SK-N-DZ (cell line): ENCODE data around the gene TNS2.

Experiments used
- DNase-seq: peaks from one replicate; pipeline ENCODE4 v3.0.0-alpha.2; 2015; ENCODE audit warnings: low spot score

TNS2 gene

DNA sequence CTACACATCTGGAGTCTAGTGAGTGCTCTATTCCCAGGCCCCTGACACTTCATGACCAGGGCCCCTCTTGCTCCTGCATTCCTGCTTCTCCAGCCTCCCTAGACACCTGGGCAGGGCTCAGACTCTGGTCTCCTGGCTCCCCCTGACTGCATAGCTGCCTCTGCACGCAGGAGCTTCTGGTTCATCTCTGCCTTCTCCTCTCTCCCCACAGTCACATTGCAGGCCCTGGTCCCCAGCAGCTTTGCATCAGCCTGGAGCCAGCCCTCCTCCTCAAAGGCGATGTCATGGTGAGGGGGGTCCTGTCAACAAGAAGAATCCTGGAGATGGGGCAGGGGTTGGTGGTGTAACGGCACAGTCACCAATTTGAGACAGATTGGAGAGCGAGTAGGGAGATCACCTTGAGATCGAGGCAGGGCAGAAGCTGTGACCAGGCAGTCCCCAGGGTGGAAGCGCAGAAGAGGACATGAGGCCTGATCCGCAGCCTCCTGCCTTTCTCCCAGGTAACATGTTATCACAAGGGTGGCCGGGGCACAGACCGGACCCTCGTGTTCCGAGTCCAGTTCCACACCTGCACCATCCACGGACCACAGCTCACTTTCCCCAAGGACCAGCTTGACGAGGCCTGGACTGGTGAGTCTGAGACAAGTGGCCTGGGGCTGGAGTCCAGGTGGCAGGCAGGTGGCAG is 8.1 kb downstream of the TNS2 start:
- peak; percentile 16 for DNase-seq

DNA sequence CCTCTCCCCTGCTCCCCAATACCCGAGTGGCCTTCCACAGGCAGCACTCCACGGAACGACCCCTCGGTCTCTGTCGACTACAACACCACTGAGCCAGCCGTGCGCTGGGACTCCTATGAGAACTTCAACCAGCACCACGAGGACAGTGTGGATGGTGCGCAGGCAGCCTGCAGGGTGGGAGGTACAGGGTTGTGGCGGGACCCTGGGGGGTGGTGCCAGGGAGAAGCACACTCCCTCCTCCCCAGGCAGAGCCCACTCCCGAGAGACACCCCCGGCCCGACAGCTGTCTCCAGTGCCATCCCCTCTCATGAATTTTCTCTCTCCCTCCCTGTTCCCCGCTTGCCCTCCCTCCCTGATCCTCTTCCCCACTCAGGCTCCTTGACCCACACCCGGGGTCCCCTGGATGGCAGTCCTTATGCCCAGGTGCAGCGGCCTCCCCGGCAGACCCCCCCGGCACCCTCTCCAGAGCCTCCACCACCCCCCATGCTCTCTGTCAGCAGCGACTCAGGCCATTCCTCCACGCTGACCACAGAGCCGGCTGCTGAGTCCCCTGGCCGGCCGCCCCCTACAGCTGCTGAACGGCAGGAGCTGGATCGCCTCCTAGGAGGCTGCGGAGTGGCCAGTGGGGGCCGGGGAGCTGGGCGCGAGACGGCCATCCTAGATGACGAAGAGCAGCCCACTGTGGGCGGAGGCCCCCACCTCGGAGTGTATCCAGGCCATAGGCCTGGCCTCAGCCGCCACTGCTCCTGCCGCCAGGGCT is 9.0 kb downstream of the TNS2 start:
- peak; percentile 15 for DNase-seq

DNA sequence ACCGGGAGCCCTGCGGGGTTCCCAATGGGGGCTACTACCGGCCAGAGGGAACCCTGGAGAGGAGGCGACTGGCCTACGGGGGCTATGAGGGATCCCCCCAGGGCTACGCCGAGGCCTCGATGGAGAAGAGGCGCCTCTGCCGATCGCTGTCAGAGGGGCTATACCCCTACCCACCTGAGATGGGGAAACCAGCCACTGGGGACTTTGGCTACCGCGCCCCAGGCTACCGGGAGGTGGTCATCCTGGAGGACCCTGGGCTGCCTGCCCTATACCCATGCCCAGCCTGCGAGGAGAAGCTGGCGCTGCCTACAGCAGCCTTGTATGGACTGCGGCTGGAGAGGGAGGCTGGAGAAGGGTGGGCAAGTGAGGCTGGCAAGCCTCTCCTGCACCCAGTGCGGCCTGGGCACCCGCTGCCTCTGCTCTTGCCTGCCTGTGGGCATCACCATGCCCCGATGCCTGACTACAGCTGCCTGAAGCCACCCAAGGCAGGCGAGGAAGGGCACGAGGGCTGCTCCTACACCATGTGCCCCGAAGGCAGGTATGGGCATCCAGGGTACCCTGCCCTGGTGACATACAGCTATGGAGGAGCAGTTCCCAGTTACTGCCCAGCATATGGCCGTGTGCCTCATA is 9.7 kb downstream of the TNS2 start:
- no peak for DNase-seq

DNA sequence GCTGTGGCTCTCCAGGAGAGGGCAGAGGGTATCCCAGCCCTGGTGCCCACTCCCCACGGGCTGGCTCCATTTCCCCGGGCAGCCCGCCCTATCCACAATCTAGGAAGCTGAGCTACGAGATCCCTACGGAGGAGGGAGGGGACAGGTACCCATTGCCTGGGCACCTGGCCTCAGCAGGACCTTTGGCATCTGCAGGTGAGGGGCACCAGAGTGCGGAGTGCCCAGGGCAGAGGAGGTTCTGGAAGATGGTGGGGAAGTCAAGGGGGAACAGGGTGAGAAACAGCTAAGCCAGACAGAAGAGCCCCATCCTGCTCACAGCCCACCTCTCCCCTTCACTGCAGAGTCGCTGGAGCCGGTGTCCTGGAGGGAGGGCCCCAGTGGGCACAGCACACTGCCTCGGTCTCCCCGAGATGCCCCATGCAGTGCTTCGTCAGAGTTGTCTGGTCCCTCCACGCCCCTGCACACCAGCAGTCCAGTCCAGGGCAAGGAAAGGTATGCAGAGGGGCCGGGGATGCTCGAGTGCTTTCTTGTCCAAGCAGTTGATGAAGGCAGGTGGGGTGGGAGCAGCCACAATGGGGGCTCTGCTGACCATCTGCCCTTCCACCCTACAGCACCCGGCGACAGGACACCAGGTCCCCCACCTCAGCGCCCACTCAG is 10.3 kb downstream of the TNS2 start:
- DNase-seq = no peak

DNA sequence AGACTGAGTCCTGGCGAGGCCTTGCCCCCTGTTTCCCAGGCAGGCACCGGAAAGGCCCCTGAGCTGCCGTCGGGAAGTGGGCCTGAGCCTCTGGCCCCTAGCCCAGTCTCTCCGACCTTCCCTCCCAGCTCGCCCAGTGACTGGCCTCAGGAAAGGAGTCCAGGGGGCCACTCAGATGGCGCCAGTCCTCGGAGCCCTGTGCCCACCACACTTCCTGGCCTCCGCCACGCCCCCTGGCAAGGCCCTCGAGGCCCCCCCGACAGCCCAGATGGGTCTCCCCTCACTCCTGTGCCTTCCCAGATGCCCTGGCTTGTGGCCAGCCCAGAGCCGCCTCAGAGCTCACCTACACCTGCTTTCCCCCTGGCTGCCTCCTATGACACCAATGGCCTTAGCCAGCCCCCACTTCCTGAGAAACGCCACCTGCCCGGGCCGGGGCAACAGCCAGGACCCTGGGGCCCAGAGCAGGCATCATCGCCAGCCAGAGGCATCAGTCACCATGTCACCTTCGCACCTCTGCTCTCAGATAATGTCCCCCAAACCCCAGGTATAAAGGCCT is 10.9 kb downstream of the TNS2 start:
- no peak for DNase-seq

DNA sequence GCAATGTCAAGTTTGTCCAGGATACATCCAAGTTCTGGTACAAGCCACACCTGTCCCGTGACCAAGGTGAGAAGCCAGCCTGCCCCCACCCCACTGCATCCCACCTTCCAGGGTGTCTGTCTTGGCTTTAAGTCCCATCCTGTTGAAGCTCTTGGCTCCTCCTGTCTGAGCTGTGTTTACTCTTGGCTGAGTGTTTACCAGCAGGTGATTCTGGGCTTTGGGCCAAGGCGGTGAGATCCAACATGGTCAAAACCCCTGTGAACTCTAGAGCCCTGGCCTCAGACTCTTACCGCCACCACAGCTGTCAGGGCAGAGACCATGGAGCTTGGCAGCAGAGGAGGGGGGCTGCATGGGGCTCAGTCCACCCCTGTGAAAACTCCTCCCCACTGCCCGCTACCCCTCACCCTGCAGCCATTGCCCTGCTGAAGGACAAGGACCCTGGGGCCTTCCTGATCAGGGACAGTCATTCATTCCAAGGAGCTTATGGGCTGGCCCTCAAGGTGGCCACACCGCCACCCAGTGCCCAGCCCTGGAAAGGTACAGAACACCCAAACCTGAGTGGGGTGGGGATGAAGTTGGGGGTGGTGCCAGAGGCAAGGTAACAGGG is 11.6 kb downstream of the TNS2 start:
- no peak for DNase-seq

DNA sequence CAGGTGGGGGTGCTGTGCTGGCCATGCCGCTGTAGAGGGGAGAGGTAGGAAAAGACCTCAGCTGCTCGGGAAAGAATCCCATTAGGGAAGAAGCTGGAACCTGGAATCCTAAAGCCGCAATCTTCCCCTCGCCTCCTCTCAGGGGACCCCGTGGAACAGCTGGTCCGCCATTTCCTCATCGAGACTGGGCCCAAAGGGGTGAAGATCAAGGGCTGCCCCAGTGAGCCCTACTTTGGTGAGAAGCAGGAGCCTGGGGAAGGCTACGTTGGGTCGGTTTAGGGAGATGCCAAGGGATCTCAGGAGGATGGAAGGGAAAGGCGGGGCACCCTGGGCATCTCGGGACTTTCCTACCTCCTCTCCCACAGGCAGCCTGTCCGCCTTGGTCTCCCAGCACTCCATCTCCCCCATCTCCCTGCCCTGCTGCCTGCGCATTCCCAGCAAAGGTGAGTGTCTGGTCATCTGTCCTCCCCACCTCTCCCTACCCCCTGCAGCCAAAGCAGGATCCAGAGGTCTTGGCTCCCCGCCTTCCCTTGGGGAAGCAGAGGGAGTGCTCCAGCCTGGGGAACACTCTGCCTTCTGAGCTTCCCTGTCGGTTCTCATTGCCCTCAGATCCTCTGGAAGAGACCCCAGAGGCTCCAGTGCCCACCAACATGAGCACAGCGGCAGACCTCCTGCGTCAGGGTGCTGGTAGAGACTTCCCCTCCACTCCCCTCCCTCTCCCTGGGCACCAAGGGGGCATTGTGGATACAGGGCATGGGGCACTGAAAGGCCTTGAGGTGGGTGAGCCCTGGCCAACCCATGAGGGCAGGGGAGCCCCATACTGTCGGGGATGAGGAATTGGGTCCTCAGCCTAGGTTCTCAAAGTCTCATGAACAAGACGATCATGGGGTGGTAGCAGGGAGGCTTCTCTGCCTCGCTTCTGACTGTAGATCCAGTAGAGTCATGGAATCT is 12.4 kb downstream of the TNS2 start:
- no peak for DNase-seq

DNA sequence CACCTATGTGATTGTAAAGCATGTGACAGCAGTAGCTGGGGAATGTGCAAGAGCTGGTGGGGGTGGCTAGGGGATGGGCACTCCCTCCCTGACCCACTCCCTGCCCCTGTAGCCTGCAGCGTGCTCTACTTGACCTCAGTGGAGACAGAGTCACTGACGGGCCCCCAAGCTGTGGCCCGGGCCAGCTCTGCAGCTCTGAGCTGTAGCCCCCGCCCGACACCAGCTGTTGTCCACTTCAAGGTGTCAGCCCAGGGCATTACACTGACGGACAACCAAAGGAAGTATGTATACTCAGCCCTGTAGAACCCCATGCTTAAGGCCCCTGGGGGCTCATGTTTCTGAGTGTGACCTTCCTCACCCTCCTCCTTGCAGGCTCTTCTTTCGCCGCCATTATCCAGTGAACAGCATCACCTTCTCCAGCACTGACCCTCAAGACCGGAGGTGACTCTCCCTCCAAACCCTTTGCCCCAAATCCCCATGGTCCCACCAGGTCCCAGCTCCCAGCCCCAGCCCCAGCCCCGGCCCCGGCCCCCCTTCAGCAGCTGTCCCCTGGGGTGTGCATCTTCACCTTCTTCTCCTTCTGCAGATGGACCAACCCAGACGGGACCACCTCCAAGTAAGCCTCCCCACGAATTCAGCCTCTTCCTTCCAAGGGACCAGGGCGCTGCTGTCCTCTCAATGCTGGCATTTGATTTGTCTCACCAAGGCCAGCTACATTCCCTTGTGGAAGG is 13.3 kb downstream of the TNS2 start:
- DNase-seq = no peak

DNA sequence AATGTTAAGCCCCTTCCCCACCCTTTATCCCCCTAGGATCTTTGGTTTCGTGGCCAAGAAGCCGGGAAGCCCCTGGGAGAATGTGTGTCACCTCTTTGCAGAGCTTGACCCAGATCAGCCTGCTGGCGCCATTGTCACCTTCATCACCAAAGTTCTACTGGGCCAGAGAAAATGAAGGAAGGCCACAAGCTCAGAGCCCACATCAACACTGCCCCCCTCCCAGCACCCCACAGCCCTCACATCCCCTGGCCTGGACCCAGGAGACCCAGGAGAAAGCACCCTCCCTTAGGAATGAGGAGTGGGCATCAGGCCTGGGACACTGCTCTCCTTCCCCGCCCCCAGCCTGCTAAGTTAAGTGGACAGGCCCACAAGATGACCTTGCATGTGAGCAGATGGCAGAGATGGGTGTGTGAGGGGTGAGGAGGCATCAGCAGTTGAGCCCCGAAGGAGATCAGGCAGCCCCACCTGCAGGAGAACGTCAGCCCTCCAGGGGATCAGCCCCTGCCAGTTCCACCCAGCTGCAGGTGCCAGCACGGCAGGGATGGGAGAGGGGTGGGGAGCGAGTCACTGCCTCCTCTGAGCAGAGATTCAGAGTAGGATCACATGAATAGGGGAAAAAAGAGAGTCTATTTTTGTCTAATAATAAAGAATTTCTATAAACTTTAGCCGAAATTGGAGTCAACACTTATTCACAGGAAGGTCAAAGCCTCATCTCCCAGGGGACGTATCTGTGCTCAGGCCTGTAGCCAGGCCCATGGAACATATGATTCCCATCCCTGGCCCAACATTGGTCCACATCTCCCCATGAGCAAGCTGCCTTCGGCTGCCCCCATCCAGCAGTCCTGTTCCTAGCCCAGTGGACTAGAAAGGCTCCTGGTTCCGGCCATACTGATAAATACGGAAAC is 14.1 kb downstream of the TNS2 start:
- DNase-seq = no peak

DNA sequence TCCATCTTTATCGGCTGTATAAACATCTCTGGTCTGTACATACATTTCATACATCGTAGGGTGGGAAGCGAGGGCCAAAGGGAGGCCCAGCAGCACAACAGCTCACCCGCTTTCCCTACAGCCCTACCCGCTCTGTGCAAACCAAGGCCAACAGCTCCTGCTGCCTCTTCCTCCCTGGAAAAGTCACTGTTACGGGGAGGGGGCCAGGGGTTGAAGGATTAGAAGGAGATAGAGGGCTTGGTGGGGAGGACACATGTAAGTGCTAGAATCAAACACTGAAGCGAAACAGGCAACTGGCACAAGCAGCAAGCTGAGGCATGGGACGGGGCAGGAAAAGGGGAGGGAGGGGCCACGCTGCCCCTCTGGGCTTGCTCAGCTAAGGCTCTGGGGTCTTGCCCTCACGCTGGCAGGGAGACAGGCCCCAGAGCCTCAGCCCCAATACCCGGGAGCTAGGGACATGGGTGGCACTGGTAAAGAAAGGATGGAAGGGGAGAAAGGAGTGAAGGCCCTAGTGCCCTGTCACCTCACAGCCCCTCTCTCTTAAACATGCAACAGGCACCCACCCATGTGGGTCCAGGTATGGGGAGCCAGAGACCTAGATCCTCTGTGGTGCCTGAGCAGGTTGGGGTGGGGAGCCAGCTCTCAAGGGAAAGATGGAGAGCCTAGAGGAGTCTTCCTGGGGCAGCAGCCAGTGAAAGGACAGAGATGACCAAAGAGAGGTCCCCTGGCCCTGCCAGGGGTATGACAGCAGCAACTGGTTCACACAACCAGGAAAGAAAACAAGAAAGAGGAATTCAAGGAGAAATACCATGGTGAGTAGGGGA is 15.0 kb downstream of the TNS2 start:
- DNase-seq = no peak

DNA sequence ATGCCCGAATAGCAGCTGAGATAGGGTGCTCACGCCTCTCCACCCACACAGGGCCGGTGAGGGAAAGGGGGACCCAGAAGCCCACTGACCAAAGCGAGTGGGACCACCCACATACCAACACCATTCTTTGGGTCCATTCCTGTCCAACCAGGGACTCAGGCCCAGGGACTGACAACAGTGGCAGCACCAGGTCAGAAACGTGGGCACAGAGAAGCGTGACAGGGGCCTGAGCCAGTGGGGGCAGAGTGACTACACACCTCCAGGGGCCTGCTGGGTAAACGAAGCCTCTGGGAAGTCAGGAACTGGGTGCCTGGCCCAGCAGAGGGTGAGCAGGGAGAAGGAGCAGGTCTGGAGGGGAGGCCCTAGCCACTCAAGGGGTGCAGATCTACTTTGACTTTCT is 15.6 kb downstream of the TNS2 start:
- DNase-seq = no peak

DNA sequence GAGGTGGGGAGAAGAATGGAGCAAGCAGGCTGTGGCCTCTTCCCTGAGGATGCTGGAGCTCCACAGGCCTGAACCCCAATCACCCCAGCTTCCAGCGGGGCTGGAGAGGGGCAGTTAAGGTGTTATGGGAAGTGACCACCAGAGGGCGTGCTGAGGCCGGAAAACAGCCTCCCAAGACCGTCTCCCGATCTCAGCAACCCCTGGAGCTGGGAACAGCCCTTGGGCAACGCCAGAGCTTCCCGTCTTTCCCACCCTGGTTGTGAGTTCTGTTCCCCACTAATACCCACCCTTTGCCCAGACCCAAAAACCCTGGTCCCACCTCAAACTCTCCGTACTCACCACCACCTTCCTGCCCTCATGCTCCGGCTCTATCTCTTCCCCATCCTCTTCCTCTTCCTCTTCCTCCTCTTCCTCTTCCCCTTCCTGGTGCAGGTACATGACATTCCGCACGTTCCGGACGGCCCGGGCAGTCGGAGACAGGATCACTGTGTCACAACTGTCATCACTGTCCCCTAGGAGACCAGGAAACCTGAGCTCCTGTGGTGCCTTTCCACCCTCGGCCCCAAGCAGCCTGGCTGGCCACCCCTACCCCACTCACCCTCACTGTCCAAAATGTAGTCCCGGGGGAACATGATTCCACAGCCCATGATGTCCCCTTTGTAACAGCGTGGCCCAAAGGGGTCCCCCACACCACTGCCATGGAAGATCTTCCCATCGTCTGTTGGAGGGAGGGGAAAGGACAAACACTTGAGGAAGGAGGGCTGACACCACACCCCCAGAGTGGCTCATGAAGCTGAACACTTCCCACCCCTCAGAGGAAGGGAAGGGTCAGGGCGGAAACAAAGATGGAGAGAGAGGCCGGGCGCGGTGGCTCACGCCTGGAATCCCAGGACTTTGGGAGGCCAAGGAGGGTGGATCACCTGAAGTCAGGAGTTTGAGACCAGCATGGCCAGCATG is 16.4 kb downstream of the TNS2 start:
- peak; percentile 72 for DNase-seq

DNA sequence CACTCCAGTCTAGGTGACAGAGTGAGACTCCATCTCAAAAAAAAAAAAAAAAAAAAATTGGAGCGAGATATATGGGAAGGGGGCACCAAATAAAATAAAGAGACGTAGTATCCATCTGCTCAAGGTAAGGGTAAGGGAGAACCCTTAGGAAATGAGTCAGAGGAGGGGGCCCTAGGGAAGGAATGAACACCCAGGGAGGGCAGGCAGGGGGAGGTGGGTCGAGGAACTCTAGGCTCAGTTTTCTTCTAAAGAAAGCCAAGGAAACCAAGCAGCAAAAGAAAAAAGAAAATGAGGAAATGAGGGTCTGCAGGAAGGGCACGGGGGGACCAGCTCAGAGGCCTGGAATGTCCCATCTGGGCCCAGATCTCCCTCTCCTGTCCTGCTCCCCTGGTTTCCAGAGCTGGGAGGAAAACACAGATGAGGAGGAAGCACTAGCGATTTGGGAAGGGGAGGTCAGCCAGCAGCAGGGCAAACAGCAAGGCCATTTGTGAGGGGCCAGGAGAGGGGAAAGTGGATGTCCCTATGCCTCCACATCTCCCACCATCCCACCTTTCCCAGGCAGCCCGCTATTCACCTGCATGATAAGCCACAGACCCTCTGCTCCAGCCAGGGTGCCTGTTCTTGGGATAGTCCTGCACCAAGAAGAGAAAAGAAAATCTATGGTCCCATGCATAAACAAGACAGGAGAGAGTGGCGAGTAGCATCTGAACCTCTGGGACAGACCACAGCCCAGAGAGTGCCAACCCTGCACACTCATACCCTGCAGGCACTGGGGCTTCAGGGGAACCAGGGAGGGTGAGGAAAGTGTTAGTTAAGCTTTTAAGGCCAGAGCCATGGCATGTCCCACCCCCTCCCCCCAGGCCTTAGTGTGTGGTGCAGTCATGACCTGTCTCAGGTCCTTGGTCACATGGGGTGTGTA is 17.5 kb downstream of the TNS2 start:
- DNase-seq = no peak

DNA sequence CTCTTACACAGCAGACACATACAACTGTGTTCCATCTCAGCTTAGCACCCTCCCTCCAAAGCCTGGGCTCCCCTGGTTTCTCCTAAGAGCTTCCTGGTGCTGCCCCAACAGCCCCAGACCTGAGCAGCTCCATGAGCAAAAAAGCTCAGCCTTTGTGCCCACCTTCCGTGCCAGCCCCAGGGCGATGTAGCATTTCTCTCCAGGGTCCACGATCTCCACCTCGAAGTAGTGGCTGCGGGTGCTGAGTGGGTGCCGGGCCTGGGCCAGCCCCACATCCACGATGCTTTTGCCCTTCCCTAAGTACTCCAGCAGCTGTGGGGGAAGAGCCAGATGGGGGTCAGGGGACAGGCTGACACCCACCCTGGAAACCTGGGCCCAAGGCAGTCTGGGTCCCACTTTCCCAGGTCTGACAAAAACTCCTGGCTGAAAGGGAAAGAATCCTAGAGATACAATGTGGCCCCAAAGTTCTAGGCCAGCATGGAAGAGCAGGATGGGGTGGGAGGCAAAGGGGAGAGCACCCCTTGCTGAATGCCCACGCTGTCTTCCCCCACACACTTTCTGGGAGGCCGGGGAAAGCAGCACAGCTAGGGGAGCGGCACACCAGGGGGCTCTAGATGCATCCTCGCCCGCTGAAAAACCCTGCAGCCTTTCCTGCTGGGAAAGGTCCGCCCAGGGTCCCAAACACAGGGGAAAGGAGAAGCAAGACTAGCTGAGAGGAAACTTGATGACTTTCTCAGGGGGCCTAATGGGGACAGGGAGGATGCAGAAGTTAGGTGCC is 18.3 kb downstream of the TNS2 start:
- DNase-seq = no peak
